ENCODE measurements around the gene FAM180B. TPM values are rescaled to one million over a fixed set of nuclear protein-coding genes. Genes with fewer than 3 reads are reported as not detected.

The FAM180B gene
- total RNA-seq, 4 donors from 2014 or later = 0.37 to 1.1 (median 0.68) TPM

DNA sequence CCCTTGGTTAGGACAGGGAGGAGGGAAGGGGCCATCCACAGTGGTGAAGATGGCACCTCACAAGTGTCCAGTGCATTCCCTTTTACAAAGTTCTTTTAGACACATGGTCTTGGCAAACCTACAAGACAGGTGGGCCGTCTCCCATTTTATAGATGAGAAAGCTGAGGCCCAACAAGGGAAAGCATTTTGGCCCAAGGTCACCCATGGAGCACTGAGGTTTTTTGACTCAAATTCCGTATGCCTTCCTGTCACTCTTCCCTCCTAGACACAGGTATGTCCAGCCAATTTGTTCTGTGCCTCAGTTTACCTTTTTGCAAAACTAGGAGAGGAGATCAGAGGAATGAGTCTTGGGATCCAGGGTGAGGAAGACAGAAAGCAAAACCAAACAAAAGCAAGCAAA is 6.5 kb downstream of the FAM180B start:
- Histone ChIP-seq H3K4me3 (no peak overlapping the region), H3K36me3 (no peaks in the 10 kb centered on the region), H3K9me3 (peaks cover 0 to 4% (median 0%) of the 10 kb centered on the region in 3 donors), H3K27ac (no peak overlapping the region), H3K27me3 (peaks cover 66% of the 10 kb centered on the region), H3K4me1 (peaks cover 0 to 33% (median 11%) of the 10 kb centered on the region in 3 donors)
- 83 to 100% methylated on average over 1 of the region's 2 CpGs for WGBS, 2 donors (ENCODE audit: low coverage in 1 of 2)
- ATAC-seq = no peak
- TF ChIP-seq POLR2AphosphoS5 (IDR thresholded peaks at IDR 0.05) (no peak), EP300 (IDR thresholded peaks at IDR 0.05) (no peak), POLR2A (IDR thresholded peaks at IDR 0.05) (no peak)
- TF ChIP-seq, protein P1, sequence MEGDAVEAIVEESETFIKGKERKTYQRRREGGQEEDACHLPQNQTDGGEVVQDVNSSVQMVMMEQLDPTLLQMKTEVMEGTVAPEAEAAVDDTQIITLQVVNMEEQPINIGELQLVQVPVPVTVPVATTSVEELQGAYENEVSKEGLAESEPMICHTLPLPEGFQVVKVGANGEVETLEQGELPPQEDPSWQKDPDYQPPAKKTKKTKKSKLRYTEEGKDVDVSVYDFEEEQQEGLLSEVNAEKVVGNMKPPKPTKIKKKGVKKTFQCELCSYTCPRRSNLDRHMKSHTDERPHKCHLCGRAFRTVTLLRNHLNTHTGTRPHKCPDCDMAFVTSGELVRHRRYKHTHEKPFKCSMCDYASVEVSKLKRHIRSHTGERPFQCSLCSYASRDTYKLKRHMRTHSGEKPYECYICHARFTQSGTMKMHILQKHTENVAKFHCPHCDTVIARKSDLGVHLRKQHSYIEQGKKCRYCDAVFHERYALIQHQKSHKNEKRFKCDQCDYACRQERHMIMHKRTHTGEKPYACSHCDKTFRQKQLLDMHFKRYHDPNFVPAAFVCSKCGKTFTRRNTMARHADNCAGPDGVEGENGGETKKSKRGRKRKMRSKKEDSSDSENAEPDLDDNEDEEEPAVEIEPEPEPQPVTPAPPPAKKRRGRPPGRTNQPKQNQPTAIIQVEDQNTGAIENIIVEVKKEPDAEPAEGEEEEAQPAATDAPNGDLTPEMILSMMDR (IDR thresholded peaks at IDR 0.05) = no peak

GRCh38 chr11:47593492-47593933 is 7.0 kb downstream of the FAM180B start:
- Histone ChIP-seq H3K27ac (no peak overlapping the region), H3K9me3 (peaks cover 0 to 4% (median 0%) of the 10 kb centered on the region in 3 donors), H3K4me1 (peaks cover 0 to 33% (median 11%) of the 10 kb centered on the region in 3 donors), H3K4me3 (peak overlapping the region in 1 of 2 donors; percentile 42), H3K27me3 (peaks cover 66% of the 10 kb centered on the region), H3K36me3 (no peaks in the 10 kb centered on the region)
- WGBS, 2 donors (ENCODE audit: low coverage in 1 of 2) = 11 to 14% methylated on average over 1 to 4 of the region's 6 CpGs
- ATAC-seq = no peak
- TF ChIP-seq EP300 (IDR thresholded peaks at IDR 0.05) (no peak), POLR2AphosphoS5 (IDR thresholded peaks at IDR 0.05) (no peak), POLR2A (IDR thresholded peaks at IDR 0.05) (no peak)
- TF ChIP-seq, protein P1 (IDR thresholded peaks at IDR 0.05) = no peak

GRCh38 chr11:47593934-47594855 is 7.7 kb downstream of the FAM180B start, which contains the start of gene C1QTNF4:
C1QTNF4 (minus strand) TSS chr11:47594411; CDS start chr11:47590810, 3,601 bp downstream.
- H3K27me3 ChIP-seq = peaks cover 62% of the 10 kb centered on the region

GRCh38 chr11:47595029-47595428 is 8.6 kb downstream of the FAM180B start:
- no peak for ATAC-seq
- H3K27ac ChIP-seq = no peak overlapping the region
- H3K36me3 ChIP-seq = no peaks in the 10 kb centered on the region
- peaks cover 0 to 20% (median 11%) of the 10 kb centered on the region in 3 donors for H3K4me1 ChIP-seq
- WGBS, 2 donors (ENCODE audit: low coverage in 1 of 2) = 63% methylated on average over 3 of the region's 7 CpGs; no CpG with 5 or more reads in 1 of the 2 donors
- H3K27me3 ChIP-seq = peaks cover 53% of the 10 kb centered on the region
- peaks cover 0 to 4% (median 0%) of the 10 kb centered on the region in 3 donors for H3K9me3 ChIP-seq
- TF ChIP-seq EP300 (IDR thresholded peaks at IDR 0.05) = no peak
- TF ChIP-seq, protein P1 (IDR thresholded peaks at IDR 0.05) = no peak
- no peak for TF ChIP-seq POLR2A (IDR thresholded peaks at IDR 0.05)
- TF ChIP-seq POLR2AphosphoS5 (IDR thresholded peaks at IDR 0.05) = no peak
- H3K4me3 ChIP-seq = no peak overlapping the region

More at GRCh38 chr11:47593934-47594855, 7.7 kb downstream of the FAM180B start, which contains the start of gene C1QTNF4:
- Histone ChIP-seq H3K4me3 (peak within 1 kb of the TSS in 1 of 2 donors; percentile 42), H3K27ac (no peak within 1 kb of the TSS), H3K4me1 (peaks cover 0 to 28% (median 11%) of the 10 kb centered on the region in 3 donors), H3K9me3 (peaks cover 0 to 4% (median 0%) of the 10 kb centered on the region in 3 donors), H3K36me3 (no peaks in the 10 kb centered on the region)
- 5% methylated on average over 8 of the region's 48 CpGs; no CpG with 5 or more reads in 1 of the 2 donors for WGBS, 2 donors (ENCODE audit: low coverage in 1 of 2)
- no peak for ATAC-seq
- TF ChIP-seq POLR2AphosphoS5 (IDR thresholded peaks at IDR 0.05) (no peak), EP300 (IDR thresholded peaks at IDR 0.05) (no peak), POLR2A (IDR thresholded peaks at IDR 0.05) (no peak)
- TF ChIP-seq, protein P1 (IDR thresholded peaks at IDR 0.05) = no peak
